GM23338 (cell line): ENCODE results near the gene PLA2R1. TPM values are rescaled to one million over a fixed set of nuclear protein-coding genes. Genes with fewer than 3 reads are reported as not detected.

Experiments
- ATAC-seq: fragments of 200-7000 bp; cut with Tn5 transposase; 3 replicates; pipeline ENCODE4 v1.9.1; 2020
- DNase-seq: peaks from one replicate; pipeline ENCODE4 v3.0.0-alpha.2; 2015; ENCODE audit warnings: low spot score
- H2AFZ ChIP-seq: fragments of 200-600 bp; sonication (generic); 2 replicates; pipeline ENCODE4 v1.8.0; 2016; ENCODE audit warnings: antibody characterized with exemption, mild to moderate bottlenecking, moderate library complexity
- H3F3A ChIP-seq: fragments of 200-600 bp; sonication (generic); replicated peaks from 2 replicates; pipeline ENCODE4 v1.8.0; 2017; ENCODE audit warnings: antibody characterized with exemption, mixed run types, low read depth
- H3K27ac ChIP-seq: fragments of 200-600 bp; sonication (generic); 2 replicates; pipeline ENCODE4 v1.6.1; 2016; ENCODE audit warnings: low read depth
- H3K27me3 ChIP-seq: fragments of 200-600 bp; sonication (generic); 2 replicates; pipeline ENCODE4 v1.8.0; 2016; ENCODE audit warnings: mild to moderate bottlenecking, mixed run types, moderate library complexity; ENCODE audit not compliant: insufficient read depth
- H3K36me3 ChIP-seq: fragments of 200-600 bp; sonication (generic); 2 replicates; pipeline ENCODE4 v1.8.0; 2016; ENCODE audit warnings: mild to moderate bottlenecking; ENCODE audit not compliant: insufficient read depth
- H3K4me1 ChIP-seq: fragments of 200-600 bp; sonication (generic); 2 replicates; pipeline ENCODE4 v1.8.0; 2016; ENCODE audit warnings: mild to moderate bottlenecking, moderate library complexity; ENCODE audit not compliant: insufficient read depth
- H3K4me2 ChIP-seq: fragments of 200-600 bp; sonication (generic); 2 replicates; pipeline ENCODE4 v1.7.1; 2017; ENCODE audit warnings: mixed run types
- H3K4me3 ChIP-seq: fragments of 200-600 bp; sonication (generic); 2 replicates; pipeline ENCODE4 v1.6.1; 2016; ENCODE audit warnings: mixed run types
- H3K79me2 ChIP-seq: fragments of 200-600 bp; sonication (generic); replicated peaks from 2 replicates; pipeline ENCODE4 v1.8.0; 2017; ENCODE audit warnings: mild to moderate bottlenecking; ENCODE audit not compliant: insufficient read depth
- H3K9me2 ChIP-seq: fragments of 200-600 bp; sonication (generic); 2 replicates; pipeline ENCODE4 v1.8.0; 2017; ENCODE audit not compliant: insufficient read depth
- H4K20me1 ChIP-seq: fragments of 200-600 bp; sonication (generic); replicated peaks from 2 replicates; pipeline ENCODE4 v1.8.0; 2017; ENCODE audit warnings: mild to moderate bottlenecking; ENCODE audit not compliant: insufficient read depth
- H3K27ac Mint-ChIP-seq: 2 replicates; pipeline ENCODE4 v1.8.0; 2020; ENCODE audit warnings: inconsistent platforms, mild to moderate bottlenecking, moderate library complexity, mixed read lengths
- H3K27me3 Mint-ChIP-seq: 3 replicates; pipeline ENCODE4 v1.8.0; 2022; ENCODE audit warnings: low read depth, mild to moderate bottlenecking, moderate library complexity, mixed read lengths, inconsistent platforms; ENCODE audit not compliant: insufficient read depth, poor library complexity
- H3K36me3 Mint-ChIP-seq: 3 replicates; pipeline ENCODE4 v1.8.0; 2021; ENCODE audit warnings: low read depth, mild to moderate bottlenecking, inconsistent platforms, moderate library complexity, mixed read lengths
- H3K4me1 Mint-ChIP-seq: 3 replicates; pipeline ENCODE4 v1.8.0; 2020; ENCODE audit warnings: mild to moderate bottlenecking, inconsistent platforms, mixed read lengths
- H3K4me3 Mint-ChIP-seq: 3 replicates; pipeline ENCODE4 v1.8.0; 2021; ENCODE audit warnings: moderate library complexity, mild to moderate bottlenecking, inconsistent platforms, mixed read lengths
- H3K9me3 Mint-ChIP-seq: 3 replicates; pipeline ENCODE4 v1.8.0; 2020; ENCODE audit warnings: moderate library complexity, mild to moderate bottlenecking, inconsistent platforms, mixed read lengths
- EZH2phosphoT487 ChIP-seq: fragments of 200-600 bp; sonication (generic); IDR thresholded peaks from one replicate; pipeline ENCODE4 v1.8.1; 2018; ENCODE audit warnings: antibody characterized with exemption; ENCODE audit not compliant: unreplicated experiment
- POLR2AphosphoS5 ChIP-seq: IDR thresholded peaks from 2 replicates; pipeline ENCODE4 v1.6.1; 2016; ENCODE audit warnings: antibody characterized with exemption, low read depth
- REST ChIP-seq: IDR thresholded peaks from one replicate; pipeline ENCODE4 v1.6.1; 2018; ENCODE audit warnings: antibody characterized with exemption; ENCODE audit not compliant: unreplicated experiment
- STAT1 ChIP-seq: IDR thresholded peaks from one replicate; pipeline ENCODE4 v1.6.1; 2016; ENCODE audit warnings: antibody characterized with exemption; ENCODE audit not compliant: unreplicated experiment
- ZNF331 ChIP-seq: fragments of 250-450 bp; sonication (Bioruptor Pico); IDR thresholded peaks from 2 replicates; pipeline ENCODE4 v1.5.0; 2020; ENCODE audit warnings: low read depth, mild to moderate bottlenecking, moderate library complexity
- ZNF462 ChIP-seq: fragments of 250-450 bp; sonication (Bioruptor Pico); IDR thresholded peaks from 2 replicates; pipeline ENCODE4 v1.5.0; 2020; ENCODE audit warnings: mild to moderate bottlenecking, moderate library complexity
- polyA plus RNA-seq: library from polyadenylated mRNA; unstranded; fragments of >200 nt; fragmentation: Nextera tagmentation; extraction: Ambion mirVana; gene quantifications from 2 replicates; pipeline ENCODE4 v1.2.1, GENCODE V29; 2016
- total RNA-seq: library from RNA; depleted of rRNA; stranded (reverse); fragments of >200 nt; shearing (Covaris generic); gene quantifications from 2 replicates; pipeline ENCODE4 v1.2.3, GENCODE V29; 2014
- TF ChIP-seq, protein P1 (sequence below): IDR thresholded peaks from 2 replicates; pipeline ENCODE4 v1.6.1; 2016; ENCODE audit warnings: antibody characterized with exemption
- TF ChIP-seq, protein P2 (sequence below), 2 experiments: fragments of 200-600 bp in 1 of 2; sonication (generic) in 1 of 2; conservative IDR thresholded peaks; 2 replicates each; pipeline versions ENCODE4 v1.5.1 to v1.6.1; 2016 to 2017; ENCODE audit warnings: antibody characterized with exemption in 2 of 2, low read depth in 2 of 2, mild to moderate bottlenecking in 2 of 2, moderate library complexity in 1 of 2

Gene PLA2R1
- total and polyA plus RNA-seq, 2 experiments from 2014 or later = 0.57 to 1.2 TPM

- TF ChIP-seq, protein P1, sequence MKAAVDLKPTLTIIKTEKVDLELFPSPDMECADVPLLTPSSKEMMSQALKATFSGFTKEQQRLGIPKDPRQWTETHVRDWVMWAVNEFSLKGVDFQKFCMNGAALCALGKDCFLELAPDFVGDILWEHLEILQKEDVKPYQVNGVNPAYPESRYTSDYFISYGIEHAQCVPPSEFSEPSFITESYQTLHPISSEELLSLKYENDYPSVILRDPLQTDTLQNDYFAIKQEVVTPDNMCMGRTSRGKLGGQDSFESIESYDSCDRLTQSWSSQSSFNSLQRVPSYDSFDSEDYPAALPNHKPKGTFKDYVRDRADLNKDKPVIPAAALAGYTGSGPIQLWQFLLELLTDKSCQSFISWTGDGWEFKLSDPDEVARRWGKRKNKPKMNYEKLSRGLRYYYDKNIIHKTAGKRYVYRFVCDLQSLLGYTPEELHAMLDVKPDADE = no peak
- TF ChIP-seq REST (no peak), ZNF331 (CRISPR knock-in tag) (no peak), EZH2phosphoT487 (no peak)
- TF ChIP-seq, protein P2, sequence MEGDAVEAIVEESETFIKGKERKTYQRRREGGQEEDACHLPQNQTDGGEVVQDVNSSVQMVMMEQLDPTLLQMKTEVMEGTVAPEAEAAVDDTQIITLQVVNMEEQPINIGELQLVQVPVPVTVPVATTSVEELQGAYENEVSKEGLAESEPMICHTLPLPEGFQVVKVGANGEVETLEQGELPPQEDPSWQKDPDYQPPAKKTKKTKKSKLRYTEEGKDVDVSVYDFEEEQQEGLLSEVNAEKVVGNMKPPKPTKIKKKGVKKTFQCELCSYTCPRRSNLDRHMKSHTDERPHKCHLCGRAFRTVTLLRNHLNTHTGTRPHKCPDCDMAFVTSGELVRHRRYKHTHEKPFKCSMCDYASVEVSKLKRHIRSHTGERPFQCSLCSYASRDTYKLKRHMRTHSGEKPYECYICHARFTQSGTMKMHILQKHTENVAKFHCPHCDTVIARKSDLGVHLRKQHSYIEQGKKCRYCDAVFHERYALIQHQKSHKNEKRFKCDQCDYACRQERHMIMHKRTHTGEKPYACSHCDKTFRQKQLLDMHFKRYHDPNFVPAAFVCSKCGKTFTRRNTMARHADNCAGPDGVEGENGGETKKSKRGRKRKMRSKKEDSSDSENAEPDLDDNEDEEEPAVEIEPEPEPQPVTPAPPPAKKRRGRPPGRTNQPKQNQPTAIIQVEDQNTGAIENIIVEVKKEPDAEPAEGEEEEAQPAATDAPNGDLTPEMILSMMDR (conservative IDR thresholded peaks at IDR 0.05; ENCODE audit: low read depth in 2 of 2) = peak; percentile 84 to 93
- Mint-ChIP-seq H3K9me3 (peaks cover 8% of the 10 kb centered on the region), H3K4me1 (peaks cover 5% of the 10 kb centered on the region; the same call in 2 of the 3 replicates), H3K27ac (no peak overlapping the region), H3K27me3 (no peaks in the 10 kb centered on the region), H3K36me3 (peaks cover 4% of the 10 kb centered on the region), H3K4me3 (no peak overlapping the region)
- DNase-seq (peak; percentile 84), ATAC-seq (peak; percentile 95)
- Histone ChIP-seq H3K9me2 (no peaks in the 10 kb centered on the region), H3K79me2 (no peaks in the 10 kb centered on the region), H3F3A (no peaks in the 10 kb centered on the region), H3K4me2 (no peak overlapping the region), H4K20me1 (no peaks in the 10 kb centered on the region), H2AFZ (peak overlapping the region; percentile 94), H3K4me1 (0 out of 2 replicates have a peak, but pooled peaks cover 3% of the 10 kb centered on the region), H3K27ac (no peak overlapping the region), H3K4me3 (no peak overlapping the region), H3K27me3 (no peaks in the 10 kb centered on the region), H3K36me3 (no peaks in the 10 kb centered on the region)
Observed at GRCh38 chr2:160109939-160110673, 47.7 kb upstream of the PLA2R1 start.

- no peak overlapping the region for H3K4me2 ChIP-seq
- no peaks in the 10 kb centered on the region for H3K36me3 ChIP-seq
- H3K4me3 ChIP-seq = no peak overlapping the region
- no peaks in the 10 kb centered on the region for H3K79me2 ChIP-seq
- Mint-ChIP-seq H3K4me3 (no peak overlapping the region), H3K27ac (no peak overlapping the region), H3K27me3 (no peaks in the 10 kb centered on the region), H3K4me1 (peaks cover 5% of the 10 kb centered on the region; the same call in 2 of the 3 replicates), H3K36me3 (peaks cover 2% of the 10 kb centered on the region), H3K9me3 (peaks cover 5% of the 10 kb centered on the region)
- no peaks in the 10 kb centered on the region for H3K27me3 ChIP-seq
- no peaks in the 10 kb centered on the region for H3K9me2 ChIP-seq
- H3K4me1 ChIP-seq = 0 out of 2 replicates have a peak, but pooled peaks cover 3% of the 10 kb centered on the region
- H3F3A ChIP-seq = no peaks in the 10 kb centered on the region
- DNase-seq = no peak
- ATAC-seq = no peak
- no peak overlapping the region for H2AFZ ChIP-seq
- H3K27ac ChIP-seq = no peak overlapping the region
- no peaks in the 10 kb centered on the region for H4K20me1 ChIP-seq
- TF ChIP-seq STAT1 (no peak), POLR2AphosphoS5 (no peak), ZNF462 (no peak)
Observed at GRCh38 chr2:160109243-160109642, 46.8 kb upstream of the PLA2R1 start.
